Measurements from ENCODE around the gene POC1A. TPM values are rescaled to one million over a fixed set of nuclear protein-coding genes. Genes with fewer than 3 reads are reported as not detected.

The POC1A gene
- total RNA-seq, 1 donor from 2014 or later, result 3.7 TPM

GRCh38 chr3:52056521-52056967, 97.7 kb downstream of the POC1A start, which contains the start of gene DUSP7:
DUSP7 (minus strand) TSS chr3:52056571; CDS start chr3:52056366, 205 bp downstream.
- peak within 1 kb of the TSS; percentile 92 for H3K9ac ChIP-seq (ENCODE audit: low read length)
- Mint-ChIP-seq H3K4me1 (ENCODE audit: low read depth, unreplicated experiment) (peaks cover 32% of the 10 kb centered on the region), H3K36me3 (ENCODE audit: low read depth, unreplicated experiment) (peaks cover 2% of the 10 kb centered on the region), H3K27me3 (ENCODE audit: low read depth, unreplicated experiment) (peaks cover 12% of the 10 kb centered on the region), H3K9me3 (ENCODE audit: unreplicated experiment) (no peaks in the 10 kb centered on the region), H3K27ac (ENCODE audit: unreplicated experiment) (peak within 1 kb of the TSS; percentile 90), H3K4me3 (ENCODE audit: unreplicated experiment) (peak within 1 kb of the TSS; percentile 90)
- H3K4me1 ChIP-seq (ENCODE audit: insufficient read depth, low read length), result peaks cover 42% of the 10 kb centered on the region
- peaks cover 2% of the 10 kb centered on the region for H3K36me3 ChIP-seq (ENCODE audit: insufficient read depth, low read length)
- DNase-seq (ENCODE audit: low read depth), result peak; percentile 39
- H2AFZ ChIP-seq (ENCODE audit: low read depth, low read length), result peak within 1 kb of the TSS; percentile 92
- peaks cover 50% of the 10 kb centered on the region for H3K79me2 ChIP-seq (ENCODE audit: insufficient read depth, low read length)
- no peak for FAIRE-seq
- no peak for TF ChIP-seq CTCF (IDR thresholded peaks at IDR 0.05; ENCODE audit: insufficient read depth, low read depth, low read length)
- TF ChIP-seq EZH2 (IDR thresholded peaks at IDR 0.05; ENCODE audit: insufficient read depth, low read length), result no peak
- no peaks in the 10 kb centered on the region for H3K9me3 ChIP-seq (ENCODE audit: insufficient read depth, low read depth, low read length)
- H3K4me3 ChIP-seq (ENCODE audit: insufficient read depth, low read depth, low read length), result peak within 1 kb of the TSS; percentile 98
- H3K4me2 ChIP-seq (ENCODE audit: low read length), result peak within 1 kb of the TSS; percentile 98
- H4K20me1 ChIP-seq (ENCODE audit: insufficient read depth, low read length), result peaks cover 19% of the 10 kb centered on the region
- H3K27ac ChIP-seq (ENCODE audit: low read depth, low read length), result peak within 1 kb of the TSS; percentile 77
- no peaks in the 10 kb centered on the region for H3K27me3 ChIP-seq (ENCODE audit: insufficient read depth, low read length)

- H3K4me1 Mint-ChIP-seq (ENCODE audit: low read depth, unreplicated experiment), result peaks cover 32% of the 10 kb centered on the region
- no peaks in the 10 kb centered on the region for H3K9me3 ChIP-seq (ENCODE audit: insufficient read depth, low read depth, low read length)
- peaks cover 11% of the 10 kb centered on the region for H3K27me3 Mint-ChIP-seq (ENCODE audit: low read depth, unreplicated experiment)
- peak overlapping the region; percentile 62 for H3K27ac Mint-ChIP-seq (ENCODE audit: unreplicated experiment)
- H3K4me2 ChIP-seq (ENCODE audit: low read length), result peak overlapping the region; percentile 89
- TF ChIP-seq EZH2 (IDR thresholded peaks at IDR 0.05; ENCODE audit: insufficient read depth, low read length) (no peak), CTCF (IDR thresholded peaks at IDR 0.05; ENCODE audit: insufficient read depth, low read depth, low read length) (no peak)
- peaks cover 58% of the 10 kb centered on the region for H3K79me2 ChIP-seq (ENCODE audit: insufficient read depth, low read length)
- H3K4me3 Mint-ChIP-seq (ENCODE audit: unreplicated experiment), result peak overlapping the region; percentile 89
- no peaks in the 10 kb centered on the region for H3K27me3 ChIP-seq (ENCODE audit: insufficient read depth, low read length)
- FAIRE-seq, result no peak
- peak overlapping the region; percentile 68 for H2AFZ ChIP-seq (ENCODE audit: low read depth, low read length)
- H3K9me3 Mint-ChIP-seq (ENCODE audit: unreplicated experiment), result no peaks in the 10 kb centered on the region
- peaks cover 19% of the 10 kb centered on the region for H4K20me1 ChIP-seq (ENCODE audit: insufficient read depth, low read length)
- H3K9ac ChIP-seq (ENCODE audit: low read length), result peak overlapping the region; percentile 92
- H3K36me3 ChIP-seq (ENCODE audit: insufficient read depth, low read length), result peaks cover 7% of the 10 kb centered on the region
- H3K36me3 Mint-ChIP-seq (ENCODE audit: low read depth, unreplicated experiment), result peaks cover 3% of the 10 kb centered on the region
- peaks cover 42% of the 10 kb centered on the region for H3K4me1 ChIP-seq (ENCODE audit: insufficient read depth, low read length)
- H3K4me3 ChIP-seq (ENCODE audit: insufficient read depth, low read depth, low read length), result peak overlapping the region; percentile 98
- peak; percentile 34 for DNase-seq (ENCODE audit: low read depth)
- H3K27ac ChIP-seq (ENCODE audit: low read depth, low read length), result peak overlapping the region; percentile 77
These were observed 98.5 kb downstream of the POC1A start for GRCh38 chr3:52055537-52056351.
